ENCODE results near the gene MSRB3. TPM values are rescaled to one million over a fixed set of nuclear protein-coding genes. Genes with fewer than 3 reads are reported as not detected.

The MSRB3 gene
- total and polyA plus RNA-seq, 2 donors (not counting 1 experiment from before 2014, with no cell fraction given) = not detected

GRCh38 chr12:65427646-65428045 is 149.2 kb downstream of the MSRB3 start:
- peaks cover 2% of the 10 kb centered on the region for H3K9me3 Mint-ChIP-seq (ENCODE audit: insufficient read depth)
- ChIA-PET POLR2A (no interaction called here), CTCF (no interaction called here)
- no peak overlapping the region for H3K4me3 Mint-ChIP-seq
- H3K27ac Mint-ChIP-seq = no peak overlapping the region
- no peak overlapping the region for H3K27ac ChIP-seq (ENCODE audit: low read length in 2 of 2)
- H3K27me3 ChIP-seq (replicated peaks in 1 of 4; ENCODE audit: control extremely low read depth in 1 of 4, control insufficient read depth in 3 of 4, insufficient read depth in 4 of 4, low read length in 3 of 4) = no peaks in the 10 kb centered on the region
- no peak overlapping the region for H3K4me3 ChIP-seq (ENCODE audit: control extremely low read depth in 1 of 5, extremely low read depth in 1 of 5, insufficient read depth in 1 of 5, low read depth in 2 of 5, low read length in 4 of 5)
- peaks cover 1 to 12% (median 3%) of the 10 kb centered on the region in 3 donors for H3K9me3 ChIP-seq (ENCODE audit: control extremely low read depth in 1 of 3, control insufficient read depth in 2 of 3, insufficient read depth in 1 of 3, low read length in 2 of 3)
- H2AFZ ChIP-seq (ENCODE audit: insufficient read depth, low read depth, low read length, poor library complexity, severe bottlenecking) = no peak overlapping the region
- H3K4me2 ChIP-seq (replicated peaks; ENCODE audit: low read depth, low read length, poor library complexity, severe bottlenecking) = no peak overlapping the region
- intact Hi-C loops (cut with micrococcal nuclease) = no loop called here
- no peaks in the 10 kb centered on the region for H3K4me1 Mint-ChIP-seq
- 90% methylated on average over 1 of the region's 1 CpG for WGBS (ENCODE audit: insufficient coverage)
- no peak overlapping the region for H3K9ac ChIP-seq (ENCODE audit: low read length)
- H3K36me3 ChIP-seq (replicated peaks in 1 of 2; ENCODE audit: control extremely low read depth in 1 of 2, control insufficient read depth in 1 of 2, extremely low read depth in 1 of 2, insufficient read depth in 2 of 2, low read length in 1 of 2) = no peaks in the 10 kb centered on the region
- DNase-seq (no peak), ATAC-seq (ENCODE audit: low read depth) (no peak)
- no peaks in the 10 kb centered on the region for H4K20me1 ChIP-seq (ENCODE audit: control insufficient read depth, insufficient read depth, low read length, poor library complexity, severe bottlenecking)
- H3K27me3 Mint-ChIP-seq = no peaks in the 10 kb centered on the region
- H3K79me2 ChIP-seq (ENCODE audit: control insufficient read depth, insufficient read depth, low read length) = no peaks in the 10 kb centered on the region
- no peaks in the 10 kb centered on the region for H3K4me1 ChIP-seq (ENCODE audit: control insufficient read depth in 2 of 2, insufficient read depth in 2 of 2, low read length in 2 of 2)
- TF ChIP-seq CTCF (IDR thresholded peaks at IDR 0.05) = no peak
- TF ChIP-seq EZH2 (IDR thresholded peaks at IDR 0.05; ENCODE audit: borderline replicate concordance, insufficient read depth, low read depth, low read length, poor library complexity, severe bottlenecking) = no peak

- DNase-seq (no peak), ATAC-seq (ENCODE audit: low read depth) (no peak)
- Mint-ChIP-seq H3K27me3 (no peaks in the 10 kb centered on the region), H3K4me3 (no peak overlapping the region), H3K27ac (no peak overlapping the region), H3K9me3 (ENCODE audit: insufficient read depth) (peaks cover 2% of the 10 kb centered on the region), H3K4me1 (no peaks in the 10 kb centered on the region)
- H3K4me3 ChIP-seq (ENCODE audit: control extremely low read depth in 1 of 5, extremely low read depth in 1 of 5, insufficient read depth in 1 of 5, low read depth in 2 of 5, low read length in 4 of 5) = no peak overlapping the region
- peaks cover 1 to 12% (median 3%) of the 10 kb centered on the region in 3 donors for H3K9me3 ChIP-seq (ENCODE audit: control extremely low read depth in 1 of 3, control insufficient read depth in 2 of 3, insufficient read depth in 1 of 3, low read length in 2 of 3)
- H3K36me3 ChIP-seq (replicated peaks in 1 of 2; ENCODE audit: control extremely low read depth in 1 of 2, control insufficient read depth in 1 of 2, extremely low read depth in 1 of 2, insufficient read depth in 2 of 2, low read length in 1 of 2) = no peaks in the 10 kb centered on the region
- H3K27ac ChIP-seq (ENCODE audit: low read length in 2 of 2) = no peak overlapping the region
- CTCF ChIA-PET = no interaction called here
- no peak overlapping the region for H3K4me2 ChIP-seq (replicated peaks; ENCODE audit: low read depth, low read length, poor library complexity, severe bottlenecking)
- no peak for TF ChIP-seq EZH2 (IDR thresholded peaks at IDR 0.05; ENCODE audit: borderline replicate concordance, insufficient read depth, low read depth, low read length, poor library complexity, severe bottlenecking)
- H3K79me2 ChIP-seq (ENCODE audit: control insufficient read depth, insufficient read depth, low read length) = no peaks in the 10 kb centered on the region
- no peak overlapping the region for H2AFZ ChIP-seq (ENCODE audit: insufficient read depth, low read depth, low read length, poor library complexity, severe bottlenecking)
- POLR2A ChIA-PET = no interaction called here
- no peaks in the 10 kb centered on the region for H4K20me1 ChIP-seq (ENCODE audit: control insufficient read depth, insufficient read depth, low read length, poor library complexity, severe bottlenecking)
- H3K27me3 ChIP-seq (replicated peaks in 1 of 4; ENCODE audit: control extremely low read depth in 1 of 4, control insufficient read depth in 3 of 4, insufficient read depth in 4 of 4, low read length in 3 of 4) = no peaks in the 10 kb centered on the region
- no peaks in the 10 kb centered on the region for H3K4me1 ChIP-seq (ENCODE audit: control insufficient read depth in 2 of 2, insufficient read depth in 2 of 2, low read length in 2 of 2)
- no peak overlapping the region for H3K9ac ChIP-seq (ENCODE audit: low read length)
- WGBS (ENCODE audit: insufficient coverage) = no CpG with 5 or more reads among the region's 1 CpG
- intact Hi-C loops (cut with micrococcal nuclease) = no loop called here
Observed at GRCh38 chr12:65430006-65430405, 151.5 kb downstream of the MSRB3 start.

All from B cell (primary cell).